CD4-positive, alpha-beta memory T cell (primary cell): Measurements from ENCODE around the gene HDAC4. TPM values are rescaled to one million over a fixed set of nuclear protein-coding genes. Genes with fewer than 3 reads are reported as not detected.

Experiments
- CTCF ChIA-PET: fragments of 350-600 bp; sonication (Branson Sonifier 250); formaldehyde crosslinking; loops from one replicate; lab custom pipeline; 2021; ENCODE audit warnings: inconsistent platforms; ENCODE audit not compliant: partially characterized antibody; lab: Charles Lee
- POLR2A ChIA-PET: fragments of 350-600 bp; sonication (Branson Sonifier 250); formaldehyde crosslinking; loops from one replicate; lab custom pipeline; 2021; ENCODE audit not compliant: partially characterized antibody; lab: Charles Lee
- DNase-seq, 5 donors: peaks; one replicate each; pipeline versions ENCODE4 v3.0.0 to v3.0.0-alpha.2; 2020 to 2022; ENCODE audit warnings: mixed read lengths in 1 of 5
- H3K27ac ChIP-seq: one replicate; pipeline ENCODE4 v1.7.0; 2013; ENCODE audit warnings: low read depth, low read length
- H3K27me3 ChIP-seq: 2 replicates; pipeline ENCODE4 v1.7.0; 2013; ENCODE audit warnings: mild to moderate bottlenecking, low read length, moderate library complexity; ENCODE audit not compliant: insufficient read depth
- H3K36me3 ChIP-seq: 2 replicates; pipeline ENCODE4 v1.7.0; 2013; ENCODE audit warnings: mild to moderate bottlenecking, low read length, moderate library complexity; ENCODE audit not compliant: insufficient read depth
- H3K4me1 ChIP-seq: 2 replicates; pipeline ENCODE4 v1.7.0; 2013; ENCODE audit warnings: mild to moderate bottlenecking, low read length, moderate library complexity; ENCODE audit not compliant: insufficient read depth
- H3K4me3 ChIP-seq, 2 donors: one replicate each; pipeline ENCODE4 v1.7.0; 2013; ENCODE audit warnings: low read length in 2 of 2, mild to moderate bottlenecking in 1 of 2
- H3K9me3 ChIP-seq, 2 donors: one replicate each; pipeline ENCODE4 v1.7.0; 2013; ENCODE audit warnings: low read length in 2 of 2, control low read depth in 1 of 2; ENCODE audit not compliant: control insufficient read depth in 1 of 2
- H3K27ac Mint-ChIP-seq, 7 donors: one replicate each; pipeline ENCODE4 v1.8.0; 2020 to 2021; ENCODE audit warnings: mixed read lengths in 7 of 7, mild to moderate bottlenecking in 6 of 7, inconsistent platforms in 3 of 7, moderate library complexity in 3 of 7
- H3K27me3 Mint-ChIP-seq, 2 donors: one replicate each; pipeline ENCODE4 v1.8.0; 2020 to 2021; ENCODE audit warnings: mixed read lengths in 2 of 2
- H3K36me3 Mint-ChIP-seq, 2 donors: one replicate each; pipeline ENCODE4 v1.8.0; 2020 to 2021; ENCODE audit warnings: mixed read lengths in 2 of 2, inconsistent platforms in 1 of 2, mild to moderate bottlenecking in 1 of 2
- H3K4me1 Mint-ChIP-seq, 4 donors: one replicate each; pipeline ENCODE4 v1.8.0; 2020 to 2021; ENCODE audit warnings: mixed read lengths in 4 of 4, mild to moderate bottlenecking in 1 of 4
- H3K4me3 Mint-ChIP-seq, 8 donors: one replicate each; pipeline ENCODE4 v1.8.0; 2020 to 2021; ENCODE audit warnings: mixed read lengths in 8 of 8, mild to moderate bottlenecking in 7 of 8, moderate library complexity in 6 of 8, inconsistent platforms in 3 of 8
- H3K9me3 Mint-ChIP-seq, 8 donors: one replicate each; pipeline ENCODE4 v1.8.0; 2020 to 2021; ENCODE audit warnings: mixed read lengths in 8 of 8, mild to moderate bottlenecking in 5 of 8, inconsistent platforms in 3 of 8, moderate library complexity in 1 of 8
- intact Hi-C: fragments of 100-400 bp; cut with micrococcal nuclease; formaldehyde crosslinking; loops from one replicate; pipeline ENCODE4 v1.15.1; 2023
- polyA plus RNA-seq, 2 donors: library from polyadenylated mRNA; unstranded; fragments of 300-500 nt; fragmentation: Illumina TruSeq; gene quantifications; one replicate each; pipeline ENCODE4 v1.2.3, GENCODE V29; 2021
- total RNA-seq, 2 experiments: library from RNA; stranded (reverse); gene quantifications; one replicate each; pipeline ENCODE4 v1.2.3, GENCODE V29; 2021

The HDAC4 gene
- total and polyA plus RNA-seq, 4 experiments from 2014 or later = 1.4 to 59.7 (median 30.4) TPM

DNA sequence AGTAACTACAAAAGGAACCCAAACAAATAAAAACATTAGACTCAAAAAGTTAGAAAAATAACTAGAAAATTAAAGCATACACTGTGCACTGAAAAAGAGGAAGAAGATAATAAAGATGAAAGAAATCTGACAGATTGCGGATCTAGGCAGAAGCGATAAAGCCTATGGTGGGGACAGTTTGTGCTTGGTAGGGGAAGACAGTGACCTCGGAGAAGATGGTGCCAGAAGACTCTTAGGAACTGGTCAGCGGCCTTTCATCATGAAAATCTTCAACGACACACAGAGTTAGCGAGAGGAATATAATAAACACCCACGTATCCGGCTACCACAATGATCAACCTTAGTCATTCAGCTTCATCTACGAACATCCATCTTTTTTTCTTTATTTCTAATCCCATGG, 180.5 kb downstream of the HDAC4 start:
- H3K36me3 ChIP-seq = no peaks in the 10 kb centered on the region
- H3K36me3 Mint-ChIP-seq = no peaks in the 10 kb centered on the region
- H3K9me3 ChIP-seq = no peaks in the 10 kb centered on the region
- H3K27ac Mint-ChIP-seq = peak overlapping the region in 4 of 7 donors; percentile 5 to 53 (median 24)
- intact Hi-C loops = no loop called here
- POLR2A ChIA-PET = no interaction called here
- peaks cover 54 to 85% (median 69%) of the 10 kb centered on the region in 4 donors for H3K4me1 Mint-ChIP-seq
- H3K27me3 Mint-ChIP-seq = no peaks in the 10 kb centered on the region
- no peak for DNase-seq
- CTCF ChIA-PET = no interaction called here
- H3K4me3 Mint-ChIP-seq = peak overlapping the region in 1 of 8 donors; percentile 34
- peaks cover 54% of the 10 kb centered on the region for H3K4me1 ChIP-seq
- H3K27me3 ChIP-seq = no peaks in the 10 kb centered on the region
- no peak overlapping the region for H3K4me3 ChIP-seq
- H3K9me3 Mint-ChIP-seq = no peaks in the 10 kb centered on the region
- H3K27ac ChIP-seq = no peak overlapping the region

GRCh38 chr2:239216614-239217273, 184.1 kb downstream of the HDAC4 start:
- Mint-ChIP-seq H3K9me3 (no peaks in the 10 kb centered on the region), H3K27me3 (no peaks in the 10 kb centered on the region), H3K36me3 (peaks cover 0 to 4% of the 10 kb centered on the region in 2 donors), H3K4me1 (peaks cover 47 to 81% (median 63%) of the 10 kb centered on the region in 4 donors), H3K4me3 (peak overlapping the region in 7 of 8 donors; percentile 70 to 82 (median 75)), H3K27ac (peak overlapping the region; percentile 38 to 88 (median 80))
- H3K27me3 ChIP-seq = no peaks in the 10 kb centered on the region
- POLR2A ChIA-PET = interaction anchor here (0.5 to 1.7 kb wide), 4 partner anchors 11 to 67 kb away, joined by 3 to 4 read pairs (median 3); no protein-coding TSS in a partner anchor
- no peaks in the 10 kb centered on the region for H3K36me3 ChIP-seq
- no peak overlapping the region for H3K27ac ChIP-seq
- H3K4me3 ChIP-seq = no peak overlapping the region
- CTCF ChIA-PET = interaction anchor here (0.9 to 1.2 kb wide), 3 partner anchors 35 to 73 kb away, joined by 3 to 5 read pairs (median 3); no protein-coding TSS in a partner anchor
- no peaks in the 10 kb centered on the region for H3K9me3 ChIP-seq
- peak in 2 of 5 donors; percentile 7 to 11 for DNase-seq
- intact Hi-C loops = loop anchor here (1.0 to 10.0 kb wide), 2 partner anchors 22 to 52 kb away; no protein-coding TSS in a partner anchor
- peaks cover 63% of the 10 kb centered on the region for H3K4me1 ChIP-seq

DNA sequence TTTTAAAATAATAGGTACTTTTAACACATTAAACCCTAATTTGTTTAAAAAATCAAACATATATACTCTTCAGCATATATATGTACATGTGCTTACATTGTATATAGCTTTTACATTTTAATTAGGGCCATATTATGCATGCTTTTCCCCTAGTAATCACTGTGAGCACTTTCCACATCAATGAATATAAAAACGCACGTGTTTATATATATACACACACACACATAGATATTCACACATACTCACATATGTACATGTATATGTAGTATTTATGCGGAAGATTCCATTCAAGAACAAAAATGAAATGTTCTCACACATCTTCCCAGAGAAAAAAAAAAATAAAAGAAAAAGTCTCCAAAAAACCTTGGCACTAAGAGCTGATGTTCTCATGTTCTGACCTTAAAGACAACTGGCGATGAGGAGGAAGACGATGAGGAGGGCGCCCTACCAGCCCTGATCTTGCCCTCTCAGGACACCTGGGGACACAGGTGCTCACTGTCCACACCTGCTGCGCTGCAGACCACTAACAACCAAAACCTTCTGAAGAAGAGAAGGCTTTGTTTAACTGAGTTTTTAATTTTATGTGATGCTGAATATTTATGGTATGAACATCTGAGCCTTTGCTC, 184.7 kb downstream of the HDAC4 start:
- peak overlapping the region in 5 of 7 donors; percentile 14 to 88 (median 80) for H3K27ac Mint-ChIP-seq
- intact Hi-C loops = loop anchor here (1.0 to 10.0 kb wide), 2 partner anchors 22 to 51 kb away; no protein-coding TSS in a partner anchor
- DNase-seq = no peak
- CTCF ChIA-PET = interaction anchor here (0.9 to 1.2 kb wide), 3 partner anchors 35 to 73 kb away, joined by 3 to 5 read pairs (median 3); no protein-coding TSS in a partner anchor
- no peaks in the 10 kb centered on the region for H3K9me3 ChIP-seq
- peaks cover 0 to 4% of the 10 kb centered on the region in 2 donors for H3K36me3 Mint-ChIP-seq
- H3K27me3 ChIP-seq = no peaks in the 10 kb centered on the region
- H3K36me3 ChIP-seq = no peaks in the 10 kb centered on the region
- POLR2A ChIA-PET = interaction anchor here (1.0 to 1.7 kb wide), 3 partner anchors 10 to 52 kb away, joined by 3 to 4 read pairs (median 3); no protein-coding TSS in a partner anchor
- H3K4me1 Mint-ChIP-seq = peaks cover 51 to 81% (median 64%) of the 10 kb centered on the region in 4 donors
- H3K9me3 Mint-ChIP-seq = no peaks in the 10 kb centered on the region
- peak overlapping the region in 6 of 8 donors; percentile 66 to 82 (median 76) for H3K4me3 Mint-ChIP-seq
- no peak overlapping the region for H3K4me3 ChIP-seq
- H3K27ac ChIP-seq = no peak overlapping the region
- H3K27me3 Mint-ChIP-seq = no peaks in the 10 kb centered on the region
- H3K4me1 ChIP-seq = peaks cover 65% of the 10 kb centered on the region

- H3K4me3 Mint-ChIP-seq = peak overlapping the region in 1 of 8 donors; percentile 22
- intact Hi-C loops = loop anchor here (10.0 kb wide), 1 partner anchor 51 kb away; no protein-coding TSS in a partner anchor
- H3K27ac Mint-ChIP-seq = peak overlapping the region in 4 of 7 donors; percentile 11 to 83 (median 51)
- no peak overlapping the region for H3K27ac ChIP-seq
- no peak overlapping the region for H3K4me3 ChIP-seq
- H3K9me3 Mint-ChIP-seq = no peaks in the 10 kb centered on the region
- peaks cover 65% of the 10 kb centered on the region for H3K4me1 ChIP-seq
- H3K9me3 ChIP-seq = no peaks in the 10 kb centered on the region
- peaks cover 48 to 81% (median 60%) of the 10 kb centered on the region in 4 donors for H3K4me1 Mint-ChIP-seq
- no peaks in the 10 kb centered on the region for H3K27me3 ChIP-seq
- no peaks in the 10 kb centered on the region for H3K27me3 Mint-ChIP-seq
- ChIA-PET POLR2A (interaction anchor here (1.1 kb wide), 1 partner anchor 9 kb away, joined by 3 read pairs; no protein-coding TSS in a partner anchor), CTCF (no interaction called here)
- no peaks in the 10 kb centered on the region for H3K36me3 ChIP-seq
- DNase-seq = no peak
- peaks cover 0 to 4% of the 10 kb centered on the region in 2 donors for H3K36me3 Mint-ChIP-seq
These were observed 185.5 kb downstream of the HDAC4 start for GRCh38 chr2:239215136-239215925.

GRCh38 chr2:239214725-239215124, 186.1 kb downstream of the HDAC4 start:
- DNase-seq = no peak
- CTCF ChIA-PET = no interaction called here
- no peaks in the 10 kb centered on the region for H3K27me3 ChIP-seq
- no peaks in the 10 kb centered on the region for H3K9me3 ChIP-seq
- Mint-ChIP-seq H3K27ac (peak overlapping the region in 4 of 7 donors; percentile 43 to 83 (median 66)), H3K36me3 (peaks cover 0 to 4% of the 10 kb centered on the region in 2 donors), H3K4me3 (peak overlapping the region in 4 of 8 donors; percentile 4 to 28 (median 20)), H3K27me3 (no peaks in the 10 kb centered on the region), H3K9me3 (no peaks in the 10 kb centered on the region), H3K4me1 (peaks cover 46 to 80% (median 58%) of the 10 kb centered on the region in 4 donors)
- H3K4me3 ChIP-seq = no peak overlapping the region
- no peak overlapping the region for H3K27ac ChIP-seq
- POLR2A ChIA-PET = no interaction called here
- peaks cover 65% of the 10 kb centered on the region for H3K4me1 ChIP-seq
- H3K36me3 ChIP-seq = no peaks in the 10 kb centered on the region
- intact Hi-C loops = loop anchor here (10.0 kb wide), 1 partner anchor 50 kb away; no protein-coding TSS in a partner anchor

- Mint-ChIP-seq H3K4me1 (peaks cover 46 to 89% (median 64%) of the 10 kb centered on the region in 4 donors), H3K36me3 (peaks cover 0 to 4% of the 10 kb centered on the region in 2 donors), H3K27ac (no peak overlapping the region), H3K9me3 (no peaks in the 10 kb centered on the region), H3K4me3 (peak overlapping the region in 1 of 8 donors; percentile 25), H3K27me3 (no peaks in the 10 kb centered on the region)
- Histone ChIP-seq H3K27me3 (no peaks in the 10 kb centered on the region), H3K36me3 (no peaks in the 10 kb centered on the region), H3K4me1 (peaks cover 65% of the 10 kb centered on the region), H3K4me3 (no peak overlapping the region), H3K27ac (no peak overlapping the region), H3K9me3 (no peaks in the 10 kb centered on the region)
- no peak for DNase-seq
- CTCF ChIA-PET = no interaction called here
- POLR2A ChIA-PET = no interaction called here
- intact Hi-C loops = loop anchor here (10.0 kb wide), 1 partner anchor 49 kb away; no protein-coding TSS in a partner anchor
These were observed 187.1 kb downstream of the HDAC4 start for GRCh38 chr2:239213643-239214101.
